Vagina (tissue), 2 donors: ENCODE results near the gene NEK4.

Experiments
- POLR2A ChIP-seq, 2 donors: fragments of 450-650 bp; IDR thresholded peaks; one replicate each; pipeline ENCODE4 v1.6.1; 2017; ENCODE audit warnings: antibody characterized with exemption in 2 of 2, mild to moderate bottlenecking in 2 of 2, moderate library complexity in 2 of 2
- POLR2AphosphoS5 ChIP-seq, 2 donors: sonication (generic); formaldehyde crosslinking; IDR thresholded peaks; one replicate each; pipeline ENCODE4 v1.9.0; 2017; ENCODE audit warnings: antibody characterized with exemption in 2 of 2, mild to moderate bottlenecking in 2 of 2, low read depth in 1 of 2; ENCODE audit not compliant: insufficient read depth in 1 of 2
- TF ChIP-seq, protein P1 (sequence below), 3 experiments: fragments of 450-650 bp in 2 of 3; fragments of 200-600 bp in 1 of 3; sonication (generic) in 1 of 3; IDR thresholded peaks; one replicate each; pipeline ENCODE4 v1.5.1; 2017 to 2019; ENCODE audit warnings: antibody characterized with exemption in 3 of 3, mild to moderate bottlenecking in 2 of 3, moderate library complexity in 2 of 3

DNA sequence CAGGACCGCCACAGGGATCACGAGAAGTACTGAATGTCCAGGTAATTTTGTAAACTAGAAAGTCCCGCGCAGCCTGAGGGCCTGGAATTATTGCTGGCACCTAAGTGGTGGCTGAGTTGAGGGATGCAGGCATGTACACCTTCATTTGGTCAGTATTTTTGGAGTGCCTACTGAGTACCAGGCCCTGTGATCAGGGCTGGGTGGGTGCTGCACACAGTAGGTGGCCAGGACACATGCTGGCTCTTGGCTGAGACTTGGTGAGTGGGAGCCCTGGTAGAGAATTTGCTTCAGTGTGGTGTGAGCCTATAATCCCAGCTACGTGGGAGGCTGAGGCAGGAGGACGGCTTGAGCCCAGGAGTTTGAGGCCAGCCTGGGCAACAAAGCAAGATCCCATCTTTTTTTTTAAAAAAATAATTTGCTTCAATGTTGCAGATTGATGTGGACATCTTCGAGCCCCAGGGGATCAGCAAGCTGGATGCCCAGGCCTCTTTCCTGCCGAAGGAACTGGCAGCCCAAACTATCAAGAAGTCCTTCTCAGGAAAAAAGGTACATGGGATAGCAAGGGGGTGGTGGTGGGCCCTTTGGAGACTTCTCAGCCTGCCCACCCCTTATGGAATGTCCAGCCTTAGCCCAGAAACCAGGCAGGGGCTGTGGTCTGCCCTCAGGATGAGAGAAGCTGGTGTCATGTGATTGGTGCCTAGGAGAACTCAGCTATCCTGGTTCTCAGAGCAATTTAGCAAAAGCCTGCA, 9.3 kb upstream of the NEK4 start:
- TF ChIP-seq POLR2A (IDR thresholded peaks at IDR 0.05) (no peak), POLR2AphosphoS5 (IDR thresholded peaks at IDR 0.05; ENCODE audit: insufficient read depth in 1 of 2, low read depth in 1 of 2) (no peak)
- TF ChIP-seq, protein P1, sequence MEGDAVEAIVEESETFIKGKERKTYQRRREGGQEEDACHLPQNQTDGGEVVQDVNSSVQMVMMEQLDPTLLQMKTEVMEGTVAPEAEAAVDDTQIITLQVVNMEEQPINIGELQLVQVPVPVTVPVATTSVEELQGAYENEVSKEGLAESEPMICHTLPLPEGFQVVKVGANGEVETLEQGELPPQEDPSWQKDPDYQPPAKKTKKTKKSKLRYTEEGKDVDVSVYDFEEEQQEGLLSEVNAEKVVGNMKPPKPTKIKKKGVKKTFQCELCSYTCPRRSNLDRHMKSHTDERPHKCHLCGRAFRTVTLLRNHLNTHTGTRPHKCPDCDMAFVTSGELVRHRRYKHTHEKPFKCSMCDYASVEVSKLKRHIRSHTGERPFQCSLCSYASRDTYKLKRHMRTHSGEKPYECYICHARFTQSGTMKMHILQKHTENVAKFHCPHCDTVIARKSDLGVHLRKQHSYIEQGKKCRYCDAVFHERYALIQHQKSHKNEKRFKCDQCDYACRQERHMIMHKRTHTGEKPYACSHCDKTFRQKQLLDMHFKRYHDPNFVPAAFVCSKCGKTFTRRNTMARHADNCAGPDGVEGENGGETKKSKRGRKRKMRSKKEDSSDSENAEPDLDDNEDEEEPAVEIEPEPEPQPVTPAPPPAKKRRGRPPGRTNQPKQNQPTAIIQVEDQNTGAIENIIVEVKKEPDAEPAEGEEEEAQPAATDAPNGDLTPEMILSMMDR (IDR thresholded peaks at IDR 0.05) = no peak
